Left lobe of liver (tissue), 2 donors: ENCODE measurements around the gene RCBTB2. TPM values are rescaled to one million over a fixed set of nuclear protein-coding genes. Genes with fewer than 3 reads are reported as not detected.
"Not testable (repeated sequence)": the region's sequence is repeated elsewhere in the genome, so short reads cannot be mapped to it uniquely, and the experiment has no call there.

Experiments used
- ATAC-seq: fragments of 200-7000 bp; cut with Tn5 transposase; one replicate; pipeline ENCODE4 v1.9.1; 2020; ENCODE audit warnings: mild to moderate bottlenecking, moderate library complexity
- DNase-seq: peaks from one replicate; pipeline ENCODE4 v3.0.0-alpha.2; 2020; ENCODE audit warnings: low spot score
- total RNA-seq: library from RNA; stranded (reverse); gene quantifications from one replicate; pipeline ENCODE4 v1.2.1, GENCODE V29; 2021
- donor health status: DM: no; HTN: no; CAD: no; lungs with moderate emphysema.
- donor health status: DM: no; HTN: yes; CAD: no.

RCBTB2 gene
- 3.5 TPM for total RNA-seq

DNA sequence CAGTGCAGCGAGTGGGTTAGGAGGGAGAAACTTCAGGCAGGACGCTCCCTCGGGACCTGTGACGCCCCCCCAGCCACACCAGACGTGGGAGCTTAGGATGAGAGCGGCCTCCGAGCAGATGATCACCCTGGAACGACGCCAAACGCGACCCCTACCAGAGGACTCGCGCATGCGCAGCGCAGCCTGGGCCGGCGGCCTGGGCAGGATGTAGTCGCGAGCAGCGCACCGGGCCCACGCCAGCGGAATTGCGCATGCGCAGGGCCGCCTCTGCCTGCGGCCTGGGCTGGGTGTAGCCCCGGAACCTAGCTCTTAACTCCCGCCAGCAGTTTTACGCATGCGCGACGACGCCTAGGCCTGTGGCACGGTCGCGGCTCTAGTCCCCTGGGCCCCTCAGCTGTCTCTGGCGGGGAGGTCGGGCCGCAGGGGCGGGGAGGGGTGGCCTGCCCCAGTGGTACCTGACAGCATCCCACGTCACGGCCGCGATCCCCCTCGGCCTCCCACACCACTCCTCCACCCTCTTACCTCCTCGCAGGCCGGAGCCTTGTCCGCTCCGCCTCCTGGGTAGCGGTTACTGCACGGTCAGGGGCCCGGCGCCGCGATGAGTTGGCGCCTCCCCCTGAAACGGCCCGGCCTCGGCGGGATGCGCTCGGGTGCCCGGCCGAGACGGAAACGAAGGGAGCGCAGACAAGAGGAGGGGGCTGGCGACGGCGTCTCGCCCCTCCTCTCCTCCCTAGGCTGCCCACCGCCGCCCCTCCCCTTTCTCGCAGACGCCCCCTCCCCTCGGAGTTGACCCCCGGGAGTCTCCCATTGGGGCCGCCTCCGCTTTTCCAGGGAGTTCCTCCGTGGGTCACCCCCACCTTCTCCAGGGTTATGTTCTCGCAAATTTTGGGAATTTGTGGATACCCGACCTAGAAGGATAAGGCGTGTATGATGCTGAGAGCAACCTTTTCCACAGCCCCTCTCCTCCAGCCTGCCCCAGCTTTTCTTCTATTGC lies at the start of gene RCBTB2:
Gene RCBTB2 (minus strand): TSS at position 575 of the 994 bp plus-strand sequence. CDS start 11,141 bp downstream, outside the sequence.
- ATAC-seq (peak; percentile 92), DNase-seq (peak; percentile 99)

DNA sequence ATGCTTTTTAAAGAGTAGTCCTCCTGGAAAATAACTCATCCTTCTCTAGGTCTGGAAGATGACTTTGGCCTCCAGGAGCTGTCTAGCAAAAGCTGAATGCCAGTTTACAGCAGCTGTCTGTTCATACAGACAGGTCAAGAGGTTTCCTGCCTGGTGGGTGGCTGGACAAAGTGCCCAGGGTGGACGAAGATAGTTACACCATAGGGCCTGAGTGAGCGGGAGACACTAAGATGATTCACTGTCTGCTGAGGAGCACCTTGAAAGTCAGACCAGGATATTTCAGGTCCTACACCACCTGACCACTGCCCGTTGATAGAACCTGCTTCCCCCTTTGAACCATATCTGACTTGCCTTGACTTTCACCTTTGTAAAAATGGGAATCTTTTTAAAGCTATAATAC lies 49.2 kb upstream of the RCBTB2 start:
- no peak for DNase-seq
- no peak for ATAC-seq

DNA sequence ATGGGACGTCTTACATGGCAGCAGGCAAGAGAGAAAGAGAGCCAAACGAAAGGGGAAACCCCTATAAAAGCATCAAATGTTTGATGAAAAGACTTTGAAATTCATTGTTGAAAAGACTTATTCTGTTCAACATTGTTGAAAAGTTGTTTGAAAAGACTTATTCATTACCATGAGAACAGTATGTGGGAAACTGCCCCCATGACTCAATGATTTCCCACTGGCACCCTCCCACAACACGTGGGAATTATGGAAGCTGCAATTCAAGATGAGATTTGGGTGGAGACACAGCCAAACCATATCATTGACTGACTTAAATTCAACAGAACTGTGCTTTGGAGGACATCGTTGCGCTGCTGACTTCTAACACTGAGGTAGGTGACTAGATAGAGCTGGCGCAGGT lies 48.0 kb upstream of the RCBTB2 start:
- ATAC-seq = no peak

DNA sequence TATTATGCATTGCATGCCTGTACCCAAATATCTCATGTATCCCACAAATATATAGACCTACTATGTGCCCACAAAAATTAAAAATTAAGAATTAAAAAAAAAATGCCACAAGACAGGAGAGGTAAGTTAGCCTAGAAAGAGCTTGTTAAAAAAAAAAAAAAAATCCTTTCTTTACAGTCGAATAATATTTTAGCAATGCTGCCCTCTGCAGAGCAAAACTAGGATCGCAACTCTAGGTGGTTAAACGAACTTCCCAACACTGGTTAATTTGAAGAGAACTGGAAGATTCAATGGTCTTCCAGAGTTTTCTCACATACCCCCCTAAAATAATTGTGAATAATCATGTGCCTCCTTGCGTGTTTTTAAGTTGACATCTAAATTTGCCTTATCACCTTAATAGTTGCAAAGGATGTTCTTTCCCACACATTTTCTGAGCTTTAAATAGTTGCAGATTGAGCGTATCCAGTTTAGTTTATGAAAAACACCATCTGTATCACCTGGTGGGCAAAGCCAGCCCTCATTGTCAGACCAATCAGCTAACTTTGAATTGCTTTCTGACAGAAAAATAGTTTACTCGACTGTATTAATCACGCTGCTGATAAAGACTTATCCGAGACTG lies 47.4 kb upstream of the RCBTB2 start:
- DNase-seq = peak; percentile 60

More for the DNA sequence above, 48.0 kb upstream of the RCBTB2 start:
- no peak for DNase-seq

DNA sequence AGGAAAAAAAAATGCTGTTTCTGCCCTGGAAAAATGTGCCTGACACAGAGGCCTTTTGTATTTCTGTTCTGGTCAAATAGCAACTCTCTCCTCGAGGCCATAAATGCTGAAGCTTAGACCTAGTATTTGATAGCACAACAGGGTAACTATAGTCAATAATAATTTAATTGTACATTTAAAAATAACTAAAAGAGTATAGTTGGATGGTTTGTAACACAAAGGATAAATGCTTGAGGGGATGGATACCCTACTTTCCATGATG lies 47.0 kb upstream of the RCBTB2 start:
- not testable (repeated sequence) for ATAC-seq

More for the DNA sequence above, 47.4 kb upstream of the RCBTB2 start:
- peak; percentile 85 for ATAC-seq

DNA sequence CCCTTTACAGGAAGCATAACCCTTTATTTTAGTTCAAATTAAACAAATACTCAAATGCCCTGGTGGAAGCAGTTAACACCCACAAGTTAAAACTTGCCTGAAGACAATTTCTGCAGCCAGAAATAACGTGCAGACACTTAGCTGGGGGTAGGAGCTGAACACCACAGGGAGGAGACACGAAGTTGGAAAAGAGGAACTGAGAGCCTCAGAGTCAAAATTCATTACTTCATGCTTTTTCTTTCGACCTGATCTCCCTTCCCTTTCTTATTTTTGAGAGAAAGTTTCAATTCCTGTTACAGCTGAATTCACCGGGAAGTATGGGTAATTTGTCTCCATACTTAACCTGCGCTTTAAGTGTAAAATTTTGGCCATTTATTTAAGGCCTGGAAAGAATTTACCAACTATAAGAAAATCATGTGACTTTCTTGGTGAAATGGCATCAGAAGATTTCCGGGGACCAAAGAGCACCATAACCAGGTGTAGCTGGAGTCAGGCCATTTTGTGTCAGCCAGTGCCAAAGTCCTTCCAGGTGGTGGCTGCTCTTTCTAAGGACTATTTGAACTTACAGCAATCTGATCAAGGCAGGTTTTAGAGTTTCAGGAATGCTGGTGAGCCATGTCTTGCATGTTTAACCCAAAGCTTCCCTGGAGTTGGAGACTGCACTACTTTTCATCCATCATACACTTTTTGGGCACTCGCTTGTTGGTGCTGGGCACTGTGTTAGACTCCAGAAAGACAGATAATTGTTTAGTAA lies 46.5 kb upstream of the RCBTB2 start:
- ATAC-seq (peak; percentile 71), DNase-seq (peak; percentile 56)

More for the DNA sequence above, 47.0 kb upstream of the RCBTB2 start:
- DNase-seq = not testable (repeated sequence)

DNA sequence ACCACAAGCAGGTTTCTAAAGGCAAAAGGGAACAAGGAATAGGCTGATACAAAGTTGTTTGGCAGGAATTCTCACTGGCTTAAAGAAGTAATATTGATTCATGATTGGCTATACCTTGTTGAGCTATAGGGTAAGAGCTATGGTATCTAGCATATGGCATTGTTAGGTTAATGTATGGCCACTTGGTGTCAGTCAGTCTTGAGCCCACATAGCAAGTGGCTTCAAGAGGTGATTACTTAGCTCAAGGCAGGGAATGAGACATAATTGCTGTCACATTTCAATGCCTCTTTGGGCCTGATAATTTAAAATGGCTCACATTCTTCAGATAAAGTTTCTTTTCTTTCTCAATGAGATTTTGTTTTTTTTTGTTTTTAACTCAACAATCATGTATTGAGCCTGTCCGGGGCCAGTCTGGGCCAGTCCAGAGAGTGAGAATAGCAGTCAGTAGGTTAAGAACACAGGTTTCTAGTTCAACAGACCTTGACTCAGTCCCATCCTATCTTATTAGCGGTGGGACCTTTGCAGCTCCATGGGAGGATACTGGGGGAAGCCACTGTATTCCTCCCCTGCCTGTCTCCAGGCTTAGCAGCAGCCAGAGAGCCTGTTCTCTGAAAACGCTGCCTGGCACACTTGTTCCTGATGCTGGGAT lies 45.8 kb upstream of the RCBTB2 start:
- ATAC-seq (peak; percentile 10), DNase-seq (no peak)

DNA sequence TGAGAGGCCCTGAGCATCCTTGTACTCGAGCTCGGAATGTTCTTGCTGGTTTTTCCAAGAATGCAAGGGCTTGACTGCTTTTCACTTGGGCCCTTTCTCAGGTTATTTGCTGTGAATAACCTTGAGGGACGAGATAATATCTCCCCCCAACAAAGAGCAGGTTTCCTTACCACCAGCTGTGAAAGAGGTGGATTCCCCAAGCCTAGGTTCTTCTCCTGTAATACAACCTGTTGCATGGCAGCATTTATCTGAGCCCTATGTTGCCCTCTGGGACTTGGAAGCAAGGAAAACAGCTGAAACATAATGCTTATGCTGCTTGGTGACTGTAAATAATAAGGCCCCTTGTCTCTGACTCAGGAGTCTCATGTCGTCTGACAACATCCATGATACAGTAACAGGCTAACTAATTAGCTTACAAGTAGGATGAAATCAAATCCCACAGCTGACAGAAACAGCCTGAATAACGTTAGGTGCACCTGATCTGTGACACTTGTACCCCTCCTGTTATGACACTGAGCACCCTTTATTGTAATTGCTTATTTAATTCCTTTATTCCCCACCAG lies 43.6 kb upstream of the RCBTB2 start:
- DNase-seq (no peak), ATAC-seq (no peak)

DNA sequence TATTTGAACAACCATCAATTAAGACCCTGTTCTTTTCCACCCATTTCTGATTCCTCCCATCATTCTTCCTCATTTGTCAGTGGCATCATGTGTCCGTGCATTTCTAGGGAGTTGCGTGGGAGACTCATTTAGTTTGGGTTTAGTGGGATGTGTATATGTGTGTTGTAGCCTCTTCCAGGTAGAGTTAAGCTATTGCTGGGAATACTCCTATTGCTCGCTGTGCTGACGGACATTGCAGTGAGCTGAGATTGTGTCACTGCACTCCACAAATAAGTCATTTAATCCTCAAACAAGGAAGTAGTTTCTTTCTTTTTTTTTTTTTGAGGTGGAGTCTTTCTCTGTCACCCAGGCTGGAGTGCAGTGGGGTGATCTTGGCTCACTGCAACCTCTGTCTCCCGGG lies 42.2 kb upstream of the RCBTB2 start:
- no peak for DNase-seq
- ATAC-seq = no peak

DNA sequence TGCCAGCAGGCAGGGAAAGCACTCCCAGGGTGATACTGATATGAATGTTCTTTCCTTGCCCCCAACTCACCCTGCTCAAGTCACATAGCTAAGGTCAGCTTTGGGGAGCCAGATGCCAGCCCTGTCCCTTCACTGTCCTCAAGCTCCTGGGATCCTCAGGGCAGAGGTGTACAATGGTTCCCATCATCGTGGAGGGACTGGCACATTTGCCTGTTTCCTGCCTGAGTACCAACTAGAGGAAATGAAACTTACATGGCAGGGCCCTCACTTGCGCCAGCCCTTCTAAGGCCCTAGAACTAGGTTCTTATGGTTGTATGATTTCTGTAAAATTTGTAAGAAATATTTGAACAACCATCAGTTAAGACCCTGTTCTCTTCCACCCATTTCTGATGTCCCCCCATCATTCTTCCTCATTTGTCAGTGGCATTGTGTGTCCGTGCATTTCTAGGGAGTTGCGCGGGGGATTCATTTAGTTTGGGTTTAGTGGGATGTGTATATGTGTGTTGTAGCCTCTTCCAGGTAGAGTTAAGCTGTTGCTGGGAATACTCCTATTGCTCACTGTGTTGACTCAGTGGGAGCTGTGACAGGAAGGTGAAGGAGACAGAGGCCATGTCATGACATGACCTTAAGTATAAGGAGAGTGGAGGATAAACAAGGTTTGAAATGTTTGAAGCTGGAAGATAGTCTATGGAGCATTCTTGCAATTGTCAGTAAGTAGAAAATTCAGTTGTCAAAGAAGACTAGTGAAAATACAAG lies 41.3 kb upstream of the RCBTB2 start:
- ATAC-seq (no peak), DNase-seq (no peak)

DNA sequence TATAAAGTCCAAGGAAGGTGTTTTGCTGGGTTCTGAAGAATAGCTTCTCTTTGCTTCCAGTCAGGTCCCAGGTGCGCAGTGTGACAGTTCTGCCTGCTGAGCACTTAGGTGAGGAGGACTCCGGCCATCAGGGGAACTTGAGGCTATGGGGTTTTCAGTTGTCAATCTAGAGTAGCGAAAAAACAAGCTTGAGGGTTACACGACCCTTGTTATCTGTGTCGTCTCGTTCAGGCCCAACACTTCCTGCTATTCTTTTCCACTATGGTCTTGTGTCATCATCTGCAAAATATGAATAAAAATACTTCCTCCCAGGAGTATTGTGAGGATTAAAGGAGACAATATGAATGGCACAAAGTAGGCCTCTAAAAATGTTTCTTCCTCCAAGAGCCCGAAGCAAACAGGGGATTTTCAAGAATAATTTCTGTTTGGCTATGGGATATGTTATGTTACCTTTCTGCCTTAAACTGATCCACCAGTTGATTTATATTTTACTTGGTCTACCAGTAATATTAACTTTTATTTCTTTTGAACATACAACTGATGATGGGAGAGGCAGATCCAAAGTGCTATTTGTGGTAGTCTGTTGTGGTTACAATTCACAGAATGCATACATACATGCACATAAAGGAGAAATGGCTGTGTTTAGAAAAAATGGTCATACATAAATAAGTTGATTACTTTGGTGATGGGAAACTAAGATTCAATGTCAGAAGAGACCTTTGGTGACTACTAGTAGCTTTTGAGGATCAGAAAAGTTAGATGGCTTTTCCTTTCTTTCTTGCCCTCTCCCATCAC lies 40.5 kb upstream of the RCBTB2 start:
- DNase-seq (no peak), ATAC-seq (peak; percentile 40)

DNA sequence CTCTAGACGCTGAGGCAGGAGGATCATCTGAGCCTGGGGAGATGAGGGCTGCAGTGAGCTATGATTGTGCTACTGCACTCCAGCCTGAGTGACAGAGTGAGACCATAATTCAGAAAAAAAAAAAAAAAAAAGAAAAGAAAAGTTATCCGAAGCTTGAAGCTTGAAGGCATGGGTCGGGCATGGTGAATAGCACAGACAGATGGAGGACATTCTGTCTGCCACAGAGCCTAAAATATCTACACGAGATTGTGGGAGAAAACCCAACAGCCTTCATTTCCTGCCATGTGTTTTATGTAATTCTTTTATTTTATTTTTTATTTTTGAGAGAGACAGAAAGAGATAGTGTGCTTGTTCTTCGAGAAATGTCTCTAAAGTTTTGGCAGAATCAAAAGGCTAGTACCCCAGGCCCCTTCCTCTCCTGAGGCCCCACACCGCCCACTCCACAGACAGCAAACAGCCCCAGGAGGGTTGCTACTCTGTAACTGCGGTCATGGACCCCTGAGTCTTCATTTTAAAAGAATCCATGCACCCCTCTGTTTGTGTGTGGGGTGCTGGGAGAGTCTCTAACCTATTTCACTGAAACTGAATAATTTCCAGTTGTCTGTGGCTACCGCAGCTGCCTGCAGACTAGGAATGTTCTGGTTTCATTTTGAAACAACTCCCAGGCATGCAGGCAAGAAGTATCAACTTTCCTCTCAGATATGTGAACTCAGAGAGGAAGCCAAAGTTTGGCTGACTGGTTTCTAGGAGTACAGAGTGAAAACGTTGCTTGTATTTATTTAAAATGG lies 38.4 kb upstream of the RCBTB2 start:
- DNase-seq (no peak), ATAC-seq (peak; percentile 56)

DNA sequence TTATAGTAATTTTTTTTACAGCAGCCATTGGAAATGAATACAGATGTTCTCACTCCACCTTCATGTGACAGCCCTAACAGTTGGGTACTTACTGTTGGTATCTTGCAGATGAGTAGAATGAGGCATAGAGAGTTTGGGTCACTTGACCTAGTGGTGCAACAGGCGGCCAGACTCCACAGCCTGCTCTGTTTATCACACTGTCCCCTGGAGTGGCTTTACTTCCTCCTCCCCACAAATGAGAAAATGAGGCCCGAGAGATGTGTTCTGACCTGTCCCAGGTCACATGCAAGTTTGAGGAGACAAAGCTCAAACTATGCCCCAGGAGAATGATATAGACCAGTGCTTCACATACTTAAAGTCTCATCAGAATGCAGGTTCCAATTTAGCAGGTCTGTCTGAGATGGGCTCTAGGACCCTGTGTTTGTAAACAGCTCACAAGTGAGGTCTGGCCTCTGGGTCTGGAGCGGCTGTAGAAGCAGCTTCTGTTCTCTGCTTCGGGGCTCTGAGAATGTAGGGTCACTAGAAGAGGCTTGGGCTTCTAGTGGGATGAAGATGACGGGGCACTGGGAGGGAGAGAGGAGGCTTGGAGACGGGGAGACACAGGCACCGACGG lies 37.4 kb upstream of the RCBTB2 start:
- peak; percentile 17 for ATAC-seq

DNA sequence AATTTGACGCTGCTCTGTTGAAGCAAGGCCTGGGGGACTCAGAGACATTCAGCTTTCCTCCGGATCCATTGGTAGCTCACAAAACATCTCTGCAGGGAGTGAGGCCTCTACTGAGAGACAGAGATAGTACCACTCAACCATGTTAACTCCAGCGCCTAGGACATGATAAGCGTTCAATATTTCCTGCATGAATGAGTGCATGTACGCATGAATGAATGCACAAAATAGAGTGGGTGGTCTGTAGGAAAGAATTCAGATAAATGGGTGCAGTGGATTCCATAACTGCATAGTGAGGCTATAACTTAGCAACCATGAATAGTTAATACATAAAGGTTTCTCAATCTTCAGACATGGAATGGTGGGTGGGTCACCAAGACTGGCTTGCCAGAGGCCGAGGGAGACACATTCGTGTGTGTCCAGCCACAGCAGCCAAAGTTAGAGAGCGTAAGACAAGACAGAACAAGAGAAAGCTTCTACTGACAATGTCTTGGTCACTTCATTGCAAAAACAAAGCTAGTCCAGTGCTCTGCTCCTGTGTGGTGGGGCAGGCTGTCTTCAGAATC lies 36.3 kb upstream of the RCBTB2 start:
- DNase-seq (no peak), ATAC-seq (no peak)

More for the DNA sequence above, 37.4 kb upstream of the RCBTB2 start:
- DNase-seq = no peak

DNA sequence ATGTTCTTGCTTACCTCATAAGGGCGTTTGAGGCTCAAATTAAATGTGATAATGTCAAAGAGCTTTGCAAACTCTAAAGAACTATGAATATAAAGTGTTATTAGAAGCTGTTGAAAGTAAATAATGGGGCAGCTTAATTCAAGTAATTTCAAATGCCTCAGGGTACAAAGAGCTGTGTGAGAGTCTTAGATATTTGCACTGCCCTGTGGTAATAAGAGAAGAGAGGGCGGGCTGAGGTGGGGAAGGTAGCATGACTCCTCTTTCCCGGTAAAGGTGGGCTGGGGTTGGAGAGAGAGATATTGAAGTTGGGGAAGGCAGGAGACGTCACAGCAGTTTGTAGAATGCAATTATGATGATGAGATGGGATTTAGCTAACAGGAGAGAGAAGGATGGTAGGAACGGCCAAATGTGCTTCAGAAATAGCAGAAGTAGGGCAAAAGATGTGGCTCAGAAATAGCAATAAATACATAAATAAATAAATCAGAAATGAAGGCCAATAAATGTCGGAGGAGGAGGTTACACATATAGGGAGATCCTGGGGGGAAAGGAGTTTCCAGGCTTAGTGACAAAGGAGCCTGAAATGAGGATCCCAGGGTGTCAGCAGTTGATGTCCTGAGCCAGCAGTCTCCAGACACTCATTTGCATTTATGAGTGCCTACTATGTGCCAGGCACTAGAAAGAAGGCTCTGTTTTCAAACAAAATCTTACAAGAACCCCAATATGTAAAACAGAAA lies 35.7 kb upstream of the RCBTB2 start:
- ATAC-seq (no peak), DNase-seq (no peak)

DNA sequence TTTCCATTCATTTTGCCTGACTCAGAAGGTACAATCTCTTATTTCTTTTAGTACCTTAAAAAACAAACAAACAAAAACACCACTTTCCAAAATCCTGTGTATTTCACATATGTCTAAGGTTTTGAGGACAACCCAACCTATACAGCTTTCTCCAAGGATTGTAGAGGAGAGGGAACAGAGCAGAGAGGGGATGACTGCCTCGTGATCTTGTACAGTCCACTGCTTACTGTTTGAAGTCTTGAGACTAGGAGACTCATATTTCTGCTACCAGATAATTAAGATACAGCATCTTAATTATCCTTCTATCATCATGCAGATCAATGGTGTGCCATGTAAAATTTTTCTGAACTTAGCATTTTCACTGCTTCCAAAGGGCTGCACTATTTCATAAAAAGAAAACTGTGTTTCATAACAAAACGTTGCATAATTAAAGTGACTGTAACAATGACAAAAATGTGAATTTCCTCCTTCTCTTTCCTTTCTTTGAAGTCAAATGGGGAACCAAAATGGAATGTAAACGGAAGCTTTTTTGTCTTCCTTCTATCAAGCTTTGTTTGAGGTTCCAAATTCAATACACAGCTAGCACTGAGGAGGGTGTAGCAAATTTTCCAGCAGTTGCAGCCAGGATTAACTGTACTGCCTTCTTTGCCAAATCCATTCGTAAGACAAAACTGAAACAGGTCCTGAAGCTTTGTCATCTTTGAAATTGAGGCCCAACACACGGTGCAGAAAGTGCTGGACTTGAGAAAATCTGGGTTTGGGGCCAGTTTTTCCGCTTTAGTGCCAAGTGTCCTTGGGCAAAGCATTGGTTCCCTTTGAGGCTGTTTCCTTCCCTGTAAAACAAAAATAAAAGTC lies 34.9 kb upstream of the RCBTB2 start:
- DNase-seq = no peak
- ATAC-seq = peak; percentile 66
